Natural killer cell (primary cell): ENCODE data around the gene SATB2. TPM values are rescaled to one million over a fixed set of nuclear protein-coding genes. Genes with fewer than 3 reads are reported as not detected.

Experiments
- ATAC-seq, 3 donors: fragments of 150-1000 bp in 2 of 3; fragments of 200-7000 bp in 1 of 3; cut with Tn5 transposase; 1 replicate in 1 of 3; 2 replicates in 2 of 3; pipeline ENCODE4 v1.10.0; 2021; ENCODE audit warnings: mild to moderate bottlenecking in 2 of 3, moderate library complexity in 2 of 3
- DNase-seq, 2 donors: peaks; one replicate each; pipeline versions ENCODE4 v3.0.0 to v3.0.0-alpha.2; 2013 to 2021; ENCODE audit warnings: mixed read lengths in 1 of 2
- H3K27ac ChIP-seq: one replicate; pipeline ENCODE4 v1.5.1; 2013; ENCODE audit warnings: mild to moderate bottlenecking, low read length
- H3K27me3 ChIP-seq: one replicate; pipeline ENCODE4 v1.6.1; 2013; ENCODE audit warnings: low read length; ENCODE audit not compliant: control insufficient read depth, insufficient read depth
- H3K36me3 ChIP-seq: one replicate; pipeline ENCODE4 v1.6.1; 2013; ENCODE audit warnings: low read length; ENCODE audit not compliant: control insufficient read depth, insufficient read depth
- H3K4me1 ChIP-seq: one replicate; pipeline ENCODE4 v1.6.1; 2013; ENCODE audit warnings: low read length; ENCODE audit not compliant: control insufficient read depth, insufficient read depth
- H3K4me3 ChIP-seq: one replicate; pipeline ENCODE4 v1.5.1; 2013; ENCODE audit warnings: low read length
- H3K9me3 ChIP-seq: one replicate; pipeline ENCODE4 v1.6.1; 2013; ENCODE audit warnings: low read length; ENCODE audit not compliant: control insufficient read depth, insufficient read depth
- H3K27ac Mint-ChIP-seq, 2 donors: one replicate each; pipeline ENCODE4 v1.8.0; 2022; ENCODE audit warnings: mild to moderate bottlenecking in 2 of 2, mixed read lengths in 2 of 2, moderate library complexity in 1 of 2
- H3K27me3 Mint-ChIP-seq, 2 donors: one replicate each; pipeline ENCODE4 v1.8.0; 2022; ENCODE audit warnings: low read depth in 2 of 2, mixed read lengths in 2 of 2
- H3K36me3 Mint-ChIP-seq: one replicate; pipeline ENCODE4 v1.8.0; 2022; ENCODE audit warnings: mixed read lengths
- H3K4me1 Mint-ChIP-seq, 2 donors: one replicate each; pipeline ENCODE4 v1.8.0; 2022; ENCODE audit warnings: mixed read lengths in 2 of 2
- H3K4me3 Mint-ChIP-seq: one replicate; pipeline ENCODE4 v1.8.0; 2022; ENCODE audit warnings: mild to moderate bottlenecking, moderate library complexity, mixed read lengths
- H3K9me3 Mint-ChIP-seq, 2 donors: one replicate each; pipeline ENCODE4 v1.8.0; 2022; ENCODE audit warnings: mixed read lengths in 2 of 2
- CTCF ChIP-seq: fragments of 200-600 bp; IDR thresholded peaks from one replicate; pipeline ENCODE4 v1.8.0; 2022; ENCODE audit warnings: antibody characterized with exemption
- WGBS: methylation state at CpG from one replicate; pipeline ENCODE4 v1.1.7; 2013; ENCODE audit warnings: missing lambda C conversion rate; ENCODE audit not compliant: insufficient coverage; 5-methylcytosine and 5-hydroxymethylcytosine counted together
- intact Hi-C: fragments of 100-400 bp; cut with micrococcal nuclease; formaldehyde crosslinking; loops from one replicate; pipeline ENCODE4 v1.14.2; 2022
- total RNA-seq, 4 donors: library from RNA; stranded (reverse); fragments of 120-200 nt in 1 of 4; gene quantifications; one replicate each; pipeline versions ENCODE4 v1.2.3 to v1.2.4, GENCODE V29; 2013 to 2022

SATB2 gene
- total RNA-seq, 3 donors from 2014 or later (not counting 1 experiment from before 2014, with no cell fraction given): 0.73 to 2.8 (median 0.79) TPM

GRCh38 chr2:199439066-199439465 is 18.7 kb downstream of the SATB2 start:
- intact Hi-C loops: no loop called here
- Histone ChIP-seq H3K27me3 (peaks cover 4% of the 10 kb centered on the region), H3K9me3 (no peaks in the 10 kb centered on the region), H3K4me3 (no peak overlapping the region), H3K27ac (no peak overlapping the region), H3K36me3 (no peaks in the 10 kb centered on the region), H3K4me1 (no peaks in the 10 kb centered on the region)
- ATAC-seq (no peak), DNase-seq (no peak)
- peaks cover 0 to 5% of the 10 kb centered on the region in 2 donors for H3K27me3 Mint-ChIP-seq
- H3K9me3 Mint-ChIP-seq: no peaks in the 10 kb centered on the region
- no peaks in the 10 kb centered on the region for H3K4me1 Mint-ChIP-seq
- WGBS: 88% methylated on average over 3 of the region's 3 CpGs
- no peak overlapping the region for H3K4me3 Mint-ChIP-seq
- H3K36me3 Mint-ChIP-seq: no peaks in the 10 kb centered on the region
- no peak overlapping the region for H3K27ac Mint-ChIP-seq
- no peak for TF ChIP-seq CTCF

- WGBS: 88% methylated on average over 1 of the region's 1 CpG
- DNase-seq (no peak), ATAC-seq (no peak)
- H3K4me3 ChIP-seq: no peak overlapping the region
- H3K36me3 Mint-ChIP-seq: no peaks in the 10 kb centered on the region
- H3K27me3 Mint-ChIP-seq: peaks cover 0 to 10% of the 10 kb centered on the region in 2 donors
- no peak for TF ChIP-seq CTCF
- H3K36me3 ChIP-seq: no peaks in the 10 kb centered on the region
- H3K9me3 ChIP-seq: no peaks in the 10 kb centered on the region
- H3K4me1 Mint-ChIP-seq: no peaks in the 10 kb centered on the region
- H3K27ac Mint-ChIP-seq: no peak overlapping the region
- intact Hi-C loops: no loop called here
- H3K9me3 Mint-ChIP-seq: no peaks in the 10 kb centered on the region
- no peaks in the 10 kb centered on the region for H3K27me3 ChIP-seq
- H3K4me3 Mint-ChIP-seq: no peak overlapping the region
- no peaks in the 10 kb centered on the region for H3K4me1 ChIP-seq
- H3K27ac ChIP-seq: no peak overlapping the region
These were observed 23.2 kb downstream of the SATB2 start for GRCh38 chr2:199434555-199434954.

GRCh38 chr2:199433204-199433832 is 24.4 kb downstream of the SATB2 start:
- no peaks in the 10 kb centered on the region for H3K36me3 ChIP-seq

More at GRCh38 chr2:199433204-199433832, 24.4 kb downstream of the SATB2 start:
- Histone ChIP-seq H3K4me3 (no peak overlapping the region), H3K27ac (no peak overlapping the region), H3K27me3 (no peaks in the 10 kb centered on the region), H3K4me1 (no peaks in the 10 kb centered on the region), H3K9me3 (no peaks in the 10 kb centered on the region)
- ATAC-seq (no peak), DNase-seq (no peak)
- no peaks in the 10 kb centered on the region for H3K9me3 Mint-ChIP-seq
- peaks cover 0 to 8% of the 10 kb centered on the region in 2 donors for H3K27me3 Mint-ChIP-seq
- WGBS: 90% methylated on average over 10 of the region's 11 CpGs
- TF ChIP-seq CTCF: no peak
- intact Hi-C loops: no loop called here
- H3K4me3 Mint-ChIP-seq: no peak overlapping the region
- no peaks in the 10 kb centered on the region for H3K36me3 Mint-ChIP-seq
- H3K4me1 Mint-ChIP-seq: no peaks in the 10 kb centered on the region
- no peak overlapping the region for H3K27ac Mint-ChIP-seq
